HG03558 (cell line): ENCODE results near the gene CDAN1.

Source experiments
- ATAC-seq: cut with Tn5 transposase; IDR thresholded peaks from one replicate; pipeline ENCODE4 v1.9.1; 2021; ENCODE audit warnings: moderate number of reproducible peaks; ENCODE audit not compliant: unreplicated experiment; ENCODE audit errors: extremely low read depth

Gene CDAN1

GRCh38 chr15:42674472-42674871 is 62.5 kb downstream of the CDAN1 start:
- ATAC-seq, result no peak
